ENCODE data around the gene CGREF1. TPM values are rescaled to one million over a fixed set of nuclear protein-coding genes. Genes with fewer than 3 reads are reported as not detected.
A peak's percentile ranks its signal among the peaks of the same experiment; 100 is the strongest.
"Not testable (repeated sequence)": the region's sequence is repeated elsewhere in the genome, so short reads cannot be mapped to it uniquely, and the experiment has no call there.

Gene CGREF1
- total RNA-seq, 1 experiment from 2014 or later, result 4.0 TPM

DNA sequence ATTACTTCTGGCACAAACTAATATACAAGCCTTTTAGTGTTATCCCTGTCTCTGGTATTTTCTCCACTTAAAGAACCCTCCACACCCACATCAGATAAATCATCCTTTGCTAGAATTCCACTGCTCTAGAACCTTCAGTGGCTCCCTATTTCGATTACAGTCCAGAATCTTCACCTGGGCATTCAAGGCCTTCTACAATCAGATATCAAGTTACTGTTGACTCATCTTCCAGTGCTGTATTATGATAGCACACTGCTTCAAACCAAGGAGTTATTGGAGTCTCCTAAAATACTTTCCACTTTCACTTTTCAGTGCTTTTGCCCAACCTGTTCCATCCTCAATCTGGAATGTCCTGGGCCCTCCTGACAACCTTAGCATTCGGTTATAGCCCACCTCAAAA is 3.4 kb downstream of the CGREF1 start:
- Histone ChIP-seq H3K9ac (ENCODE audit: low read length) (no peak overlapping the region), H3K36me3 (ENCODE audit: control insufficient read depth in 1 of 2, insufficient read depth in 2 of 2, low read length in 2 of 2) (no peaks in the 10 kb centered on the region), H3K27me3 (ENCODE audit: insufficient read depth, low read length) (no peaks in the 10 kb centered on the region), H3K27ac (ENCODE audit: low read depth, low read length) (no peak overlapping the region), H3K4me3 (replicated peaks in 1 of 2; ENCODE audit: low read depth in 1 of 2, low read length in 2 of 2) (no peak overlapping the region), H3K4me2 (ENCODE audit: low read length) (no peak overlapping the region), H2AFZ (ENCODE audit: low read depth, low read length, poor library complexity, severe bottlenecking) (no peak overlapping the region), H3K79me2 (ENCODE audit: insufficient read depth, low read length) (no peaks in the 10 kb centered on the region), H3K9me2 (ENCODE audit: insufficient read depth) (no peaks in the 10 kb centered on the region), H3K4me1 (ENCODE audit: control insufficient read depth in 1 of 2, insufficient read depth in 2 of 2, low read length in 2 of 2) (peaks cover 0 to 17% of the 10 kb centered on the region in 2 experiments; a peak in 3 of 4 replicates), H4K20me1 (ENCODE audit: insufficient read depth) (no peaks in the 10 kb centered on the region), H3K9me3 (ENCODE audit: control insufficient read depth in 1 of 2, insufficient read depth in 1 of 2, low read depth in 1 of 2, low read length in 2 of 2) (no peaks in the 10 kb centered on the region)
- DNase-seq (ENCODE audit: low read depth, low spot score) (no peak), ATAC-seq (no peak)
- intact Hi-C loops (cut with micrococcal nuclease), result no loop called here
- CTCF ChIA-PET, result no interaction called here
- RAD21 ChIA-PET (ENCODE audit: low non-redundant PET in 1 of 2, low total read pairs in 2 of 2, uncharacterized antibody in 2 of 2, unreplicated experiment in 2 of 2), result no interaction called here
- TF ChIP-seq CBX3 (IDR thresholded peaks at IDR 0.05; ENCODE audit: low read depth) (no peak), ZNF274 (IDR thresholded peaks at IDR 0.05; ENCODE audit: low read depth, low read length) (no peak), ZFX (IDR thresholded peaks at IDR 0.05) (no peak), TCF7L2 (IDR thresholded peaks at IDR 0.05; ENCODE audit: borderline replicate concordance, extremely low read depth, insufficient read depth, insufficient read length) (no peak)
- TF ChIP-seq, protein P1, sequence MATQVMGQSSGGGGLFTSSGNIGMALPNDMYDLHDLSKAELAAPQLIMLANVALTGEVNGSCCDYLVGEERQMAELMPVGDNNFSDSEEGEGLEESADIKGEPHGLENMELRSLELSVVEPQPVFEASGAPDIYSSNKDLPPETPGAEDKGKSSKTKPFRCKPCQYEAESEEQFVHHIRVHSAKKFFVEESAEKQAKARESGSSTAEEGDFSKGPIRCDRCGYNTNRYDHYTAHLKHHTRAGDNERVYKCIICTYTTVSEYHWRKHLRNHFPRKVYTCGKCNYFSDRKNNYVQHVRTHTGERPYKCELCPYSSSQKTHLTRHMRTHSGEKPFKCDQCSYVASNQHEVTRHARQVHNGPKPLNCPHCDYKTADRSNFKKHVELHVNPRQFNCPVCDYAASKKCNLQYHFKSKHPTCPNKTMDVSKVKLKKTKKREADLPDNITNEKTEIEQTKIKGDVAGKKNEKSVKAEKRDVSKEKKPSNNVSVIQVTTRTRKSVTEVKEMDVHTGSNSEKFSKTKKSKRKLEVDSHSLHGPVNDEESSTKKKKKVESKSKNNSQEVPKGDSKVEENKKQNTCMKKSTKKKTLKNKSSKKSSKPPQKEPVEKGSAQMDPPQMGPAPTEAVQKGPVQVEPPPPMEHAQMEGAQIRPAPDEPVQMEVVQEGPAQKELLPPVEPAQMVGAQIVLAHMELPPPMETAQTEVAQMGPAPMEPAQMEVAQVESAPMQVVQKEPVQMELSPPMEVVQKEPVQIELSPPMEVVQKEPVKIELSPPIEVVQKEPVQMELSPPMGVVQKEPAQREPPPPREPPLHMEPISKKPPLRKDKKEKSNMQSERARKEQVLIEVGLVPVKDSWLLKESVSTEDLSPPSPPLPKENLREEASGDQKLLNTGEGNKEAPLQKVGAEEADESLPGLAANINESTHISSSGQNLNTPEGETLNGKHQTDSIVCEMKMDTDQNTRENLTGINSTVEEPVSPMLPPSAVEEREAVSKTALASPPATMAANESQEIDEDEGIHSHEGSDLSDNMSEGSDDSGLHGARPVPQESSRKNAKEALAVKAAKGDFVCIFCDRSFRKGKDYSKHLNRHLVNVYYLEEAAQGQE (IDR thresholded peaks at IDR 0.05; ENCODE audit: low read depth), result no peak
- TF ChIP-seq, protein P2, sequence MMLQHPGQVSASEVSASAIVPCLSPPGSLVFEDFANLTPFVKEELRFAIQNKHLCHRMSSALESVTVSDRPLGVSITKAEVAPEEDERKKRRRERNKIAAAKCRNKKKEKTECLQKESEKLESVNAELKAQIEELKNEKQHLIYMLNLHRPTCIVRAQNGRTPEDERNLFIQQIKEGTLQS (IDR thresholded peaks at IDR 0.05), result no peak
- TF ChIP-seq, protein P3, sequence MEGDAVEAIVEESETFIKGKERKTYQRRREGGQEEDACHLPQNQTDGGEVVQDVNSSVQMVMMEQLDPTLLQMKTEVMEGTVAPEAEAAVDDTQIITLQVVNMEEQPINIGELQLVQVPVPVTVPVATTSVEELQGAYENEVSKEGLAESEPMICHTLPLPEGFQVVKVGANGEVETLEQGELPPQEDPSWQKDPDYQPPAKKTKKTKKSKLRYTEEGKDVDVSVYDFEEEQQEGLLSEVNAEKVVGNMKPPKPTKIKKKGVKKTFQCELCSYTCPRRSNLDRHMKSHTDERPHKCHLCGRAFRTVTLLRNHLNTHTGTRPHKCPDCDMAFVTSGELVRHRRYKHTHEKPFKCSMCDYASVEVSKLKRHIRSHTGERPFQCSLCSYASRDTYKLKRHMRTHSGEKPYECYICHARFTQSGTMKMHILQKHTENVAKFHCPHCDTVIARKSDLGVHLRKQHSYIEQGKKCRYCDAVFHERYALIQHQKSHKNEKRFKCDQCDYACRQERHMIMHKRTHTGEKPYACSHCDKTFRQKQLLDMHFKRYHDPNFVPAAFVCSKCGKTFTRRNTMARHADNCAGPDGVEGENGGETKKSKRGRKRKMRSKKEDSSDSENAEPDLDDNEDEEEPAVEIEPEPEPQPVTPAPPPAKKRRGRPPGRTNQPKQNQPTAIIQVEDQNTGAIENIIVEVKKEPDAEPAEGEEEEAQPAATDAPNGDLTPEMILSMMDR (IDR thresholded peaks at IDR 0.05 in 2 of 3, conservative IDR thresholded peaks at IDR 0.05 in 1 of 3; ENCODE audit: borderline replicate concordance in 1 of 3, insufficient read depth in 1 of 3, low read depth in 2 of 3, low read length in 2 of 3), result no peak
- TF ChIP-seq, protein P4, sequence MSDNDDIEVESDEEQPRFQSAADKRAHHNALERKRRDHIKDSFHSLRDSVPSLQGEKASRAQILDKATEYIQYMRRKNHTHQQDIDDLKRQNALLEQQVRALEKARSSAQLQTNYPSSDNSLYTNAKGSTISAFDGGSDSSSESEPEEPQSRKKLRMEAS (IDR thresholded peaks at IDR 0.05), result no peak
- TF ChIP-seq, protein P5, sequence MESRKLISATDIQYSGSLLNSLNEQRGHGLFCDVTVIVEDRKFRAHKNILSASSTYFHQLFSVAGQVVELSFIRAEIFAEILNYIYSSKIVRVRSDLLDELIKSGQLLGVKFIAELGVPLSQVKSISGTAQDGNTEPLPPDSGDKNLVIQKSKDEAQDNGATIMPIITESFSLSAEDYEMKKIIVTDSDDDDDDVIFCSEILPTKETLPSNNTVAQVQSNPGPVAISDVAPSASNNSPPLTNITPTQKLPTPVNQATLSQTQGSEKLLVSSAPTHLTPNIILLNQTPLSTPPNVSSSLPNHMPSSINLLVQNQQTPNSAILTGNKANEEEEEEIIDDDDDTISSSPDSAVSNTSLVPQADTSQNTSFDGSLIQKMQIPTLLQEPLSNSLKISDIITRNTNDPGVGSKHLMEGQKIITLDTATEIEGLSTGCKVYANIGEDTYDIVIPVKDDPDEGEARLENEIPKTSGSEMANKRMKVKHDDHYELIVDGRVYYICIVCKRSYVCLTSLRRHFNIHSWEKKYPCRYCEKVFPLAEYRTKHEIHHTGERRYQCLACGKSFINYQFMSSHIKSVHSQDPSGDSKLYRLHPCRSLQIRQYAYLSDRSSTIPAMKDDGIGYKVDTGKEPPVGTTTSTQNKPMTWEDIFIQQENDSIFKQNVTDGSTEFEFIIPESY (IDR thresholded peaks at IDR 0.05; ENCODE audit: extremely low read depth, insufficient replicate concordance, low read length), result no peak
- BruUV-seq (replicated peaks), result TSS peak; percentile 24
- POLR2A ChIA-PET, result no interaction called here

DNA sequence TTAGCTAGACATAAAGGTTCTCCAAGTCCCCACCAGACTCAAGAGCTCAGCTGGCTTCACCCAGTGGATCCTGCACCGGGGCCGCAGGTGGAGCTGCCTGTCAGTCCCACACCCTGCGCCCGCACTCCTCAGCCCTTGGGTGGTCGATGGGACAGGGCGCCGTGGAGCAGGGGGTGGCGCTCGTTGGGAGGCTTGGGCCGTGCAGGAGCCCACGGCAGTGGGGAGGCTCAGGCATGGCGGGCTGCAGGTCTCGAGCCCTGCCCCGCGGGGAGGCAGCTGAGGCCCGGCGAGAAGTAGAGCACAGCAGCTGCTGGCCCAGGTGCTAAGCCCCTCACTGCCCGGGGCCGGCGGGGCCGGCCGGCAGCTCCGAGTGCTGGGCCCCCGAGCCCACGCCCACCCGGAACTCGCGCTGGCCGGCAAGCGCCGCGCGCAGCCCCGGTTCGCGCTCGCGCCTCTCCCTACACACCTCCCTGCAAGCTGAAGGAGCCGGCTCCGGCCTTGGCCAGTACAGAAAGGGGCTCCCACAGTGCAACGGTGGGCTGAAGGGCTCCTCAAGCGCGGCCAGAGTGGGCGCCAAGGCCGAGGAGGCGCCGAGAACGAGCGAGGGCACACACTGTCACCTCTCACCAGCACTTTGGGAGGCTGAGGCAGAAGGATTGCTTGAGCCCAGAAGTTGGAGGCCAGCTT is 7.4 kb downstream of the CGREF1 start:
- H2AFZ ChIP-seq (ENCODE audit: low read depth, low read length, poor library complexity, severe bottlenecking); H4K20me1 ChIP-seq (ENCODE audit: insufficient read depth); H3K9me3 ChIP-seq (ENCODE audit: control insufficient read depth in 1 of 2, insufficient read depth in 1 of 2, low read depth in 1 of 2, low read length in 2 of 2); H3K4me3 ChIP-seq (replicated peaks in 1 of 2; ENCODE audit: low read depth in 1 of 2, low read length in 2 of 2); H3K27me3 ChIP-seq (ENCODE audit: insufficient read depth, low read length); H3K4me2 ChIP-seq (ENCODE audit: low read length); RAD21 ChIA-PET (ENCODE audit: low non-redundant PET in 1 of 2, low total read pairs in 2 of 2, uncharacterized antibody in 2 of 2, unreplicated experiment in 2 of 2); DNase-seq (ENCODE audit: low read depth, low spot score); H3K9me2 ChIP-seq (ENCODE audit: insufficient read depth); H3K36me3 ChIP-seq (ENCODE audit: control insufficient read depth in 1 of 2, insufficient read depth in 2 of 2, low read length in 2 of 2); BruUV-seq (replicated peaks); POLR2A ChIA-PET; ATAC-seq; H3K4me1 ChIP-seq (ENCODE audit: control insufficient read depth in 1 of 2, insufficient read depth in 2 of 2, low read length in 2 of 2); intact Hi-C loops (cut with micrococcal nuclease); H3K9ac ChIP-seq (ENCODE audit: low read length); H3K27ac ChIP-seq (ENCODE audit: low read depth, low read length); H3K79me2 ChIP-seq (ENCODE audit: insufficient read depth, low read length): not testable (repeated sequence)
- CTCF ChIA-PET, result interaction anchor here (1.3 kb wide), 1 partner anchor 12 kb away, joined by 3 read pairs; no protein-coding TSS in a partner anchor

All from HCT116 (cell line).